Neural progenitor cell (in vitro differentiated cells): ENCODE results near the gene PIK3CD. TPM values are rescaled to one million over a fixed set of nuclear protein-coding genes. Genes with fewer than 3 reads are reported as not detected.
A peak's percentile ranks its signal among the peaks of the same experiment; 100 is the strongest.
"Not testable (repeated sequence)": the region's sequence is repeated elsewhere in the genome, so short reads cannot be mapped to it uniquely, and the experiment has no call there.

ENCODE experiments used
- DNase-seq: peaks from one replicate; pipeline ENCODE4 v3.0.0-alpha.2; 2016; ENCODE audit warnings: low spot score
- H2AFZ ChIP-seq: fragments of 200-600 bp; sonication (generic); replicated peaks from 2 replicates; pipeline ENCODE4 v1.6.1; 2016; ENCODE audit warnings: antibody characterized with exemption
- H3F3A ChIP-seq: fragments of 200-600 bp; sonication (generic); 2 replicates; pipeline ENCODE4 v1.6.1; 2016; ENCODE audit warnings: antibody characterized with exemption, low read depth
- H3K27ac ChIP-seq: fragments of 200-600 bp; sonication (generic); 2 replicates; pipeline ENCODE4 v1.5.1; 2016; ENCODE audit warnings: mild to moderate bottlenecking
- H3K27me3 ChIP-seq: fragments of 200-600 bp; sonication (generic); 2 replicates; pipeline ENCODE4 v1.6.1; 2016; ENCODE audit warnings: mild to moderate bottlenecking, moderate library complexity
- H3K36me3 ChIP-seq: fragments of 200-600 bp; sonication (generic); 2 replicates; pipeline ENCODE4 v1.5.1; 2016
- H3K4me1 ChIP-seq: fragments of 200-600 bp; sonication (generic); 2 replicates; pipeline ENCODE4 v1.6.1; 2016; ENCODE audit warnings: mixed run types
- H3K4me2 ChIP-seq: fragments of 200-600 bp; sonication (generic); 2 replicates; pipeline ENCODE4 v1.6.1; 2016
- H3K4me3 ChIP-seq: fragments of 200-600 bp; sonication (generic); 2 replicates; pipeline ENCODE4 v1.5.1; 2016
- H3K79me2 ChIP-seq: fragments of 200-600 bp; sonication (generic); 2 replicates; pipeline ENCODE4 v1.6.1; 2016; ENCODE audit warnings: low read depth
- H3K9ac ChIP-seq: fragments of 200-600 bp; sonication (generic); 2 replicates; pipeline ENCODE4 v1.6.1; 2016
- H3K9me3 ChIP-seq: fragments of 200-600 bp; sonication (generic); 2 replicates; pipeline ENCODE4 v1.5.1; 2016; ENCODE audit warnings: low read depth
- H4K20me1 ChIP-seq: fragments of 200-600 bp; sonication (generic); 2 replicates; pipeline ENCODE4 v1.6.1; 2016; ENCODE audit warnings: low read depth
- H3K27ac Mint-ChIP-seq: 3 replicates; pipeline ENCODE4 v1.8.0; 2021; ENCODE audit warnings: mixed read lengths
- H3K27me3 Mint-ChIP-seq: 2 replicates; pipeline ENCODE4 v1.8.0; 2022; ENCODE audit warnings: low read depth, mild to moderate bottlenecking, inconsistent platforms, moderate library complexity, mixed read lengths; ENCODE audit not compliant: insufficient read depth
- H3K36me3 Mint-ChIP-seq: 3 replicates; pipeline ENCODE4 v1.8.0; 2021; ENCODE audit warnings: mixed read lengths
- H3K4me1 Mint-ChIP-seq: 3 replicates; pipeline ENCODE4 v1.8.0; 2021; ENCODE audit warnings: mixed read lengths
- H3K4me3 Mint-ChIP-seq: 3 replicates; pipeline ENCODE4 v1.8.0; 2021; ENCODE audit warnings: mild to moderate bottlenecking, moderate library complexity, mixed read lengths
- H3K9me3 Mint-ChIP-seq: 3 replicates; pipeline ENCODE4 v1.8.0; 2020; ENCODE audit warnings: mixed read lengths
- EZH2 ChIP-seq: fragments of 200-600 bp; sonication (generic); IDR thresholded peaks from 2 replicates; pipeline ENCODE4 v1.6.1; 2017; ENCODE audit warnings: antibody characterized with exemption, mild to moderate bottlenecking, moderate library complexity
- EZH2phosphoT487 ChIP-seq: fragments of 200-600 bp; sonication (generic); IDR thresholded peaks from 2 replicates; pipeline ENCODE4 v1.6.1; 2017; ENCODE audit warnings: antibody characterized with exemption
- total RNA-seq: library from RNA; depleted of rRNA; stranded (reverse); fragments of >200 nt; gene quantifications from 2 replicates; pipeline ENCODE4 v1.2.3, GENCODE V29; 2015; ENCODE audit warnings: low replicate concordance
- TF ChIP-seq, protein P1 (sequence below): fragments of 200-600 bp; sonication (generic); IDR thresholded peaks from 2 replicates; pipeline ENCODE4 v1.5.1; 2017; ENCODE audit warnings: antibody characterized with exemption, mild to moderate bottlenecking

The PIK3CD gene
- total RNA-seq, 1 donor from 2014 or later = 5.0 TPM

GRCh38 chr1:9758559-9759121 is 107.1 kb downstream of the PIK3CD start:
- Histone ChIP-seq H3K27ac (no peak overlapping the region), H2AFZ (no peak overlapping the region), H3K79me2 (peaks cover 85% of the 10 kb centered on the region), H3K9me3 (no peaks in the 10 kb centered on the region), H3K36me3 (peaks cover 4% of the 10 kb centered on the region), H3K4me2 (no peak overlapping the region), H4K20me1 (peaks cover 62% of the 10 kb centered on the region), H3F3A (peaks cover 10% of the 10 kb centered on the region), H3K4me1 (peaks cover 19% of the 10 kb centered on the region), H3K4me3 (no peak overlapping the region), H3K27me3 (no peaks in the 10 kb centered on the region), H3K9ac (no peak overlapping the region)
- TF ChIP-seq EZH2 = no peak
- Mint-ChIP-seq H3K4me3 (no peak overlapping the region), H3K27me3 (no peaks in the 10 kb centered on the region), H3K9me3 (peaks cover 4% of the 10 kb centered on the region), H3K4me1 (peaks cover 29% of the 10 kb centered on the region), H3K27ac (peak overlapping the region; percentile 47), H3K36me3 (peaks cover 31% of the 10 kb centered on the region)
- no peak for DNase-seq

GRCh38 chr1:9759939-9760338 is 108.4 kb downstream of the PIK3CD start:
- H3K27me3 ChIP-seq = no peaks in the 10 kb centered on the region
- peaks cover 67% of the 10 kb centered on the region for H4K20me1 ChIP-seq
- H3K36me3 ChIP-seq = no peaks in the 10 kb centered on the region
- no peak overlapping the region for H3K9ac ChIP-seq
- H3K27ac ChIP-seq = no peak overlapping the region
- H3K4me1 ChIP-seq = peaks cover 22% of the 10 kb centered on the region
- no peak overlapping the region for H3K4me3 Mint-ChIP-seq
- H2AFZ ChIP-seq = no peak overlapping the region
- no peak overlapping the region for H3K4me3 ChIP-seq
- H3K36me3 Mint-ChIP-seq = peaks cover 35% of the 10 kb centered on the region
- H3F3A ChIP-seq = peaks cover 10% of the 10 kb centered on the region
- no peaks in the 10 kb centered on the region for H3K9me3 ChIP-seq
- peaks cover 33% of the 10 kb centered on the region for H3K4me1 Mint-ChIP-seq
- peaks cover 96% of the 10 kb centered on the region for H3K79me2 ChIP-seq
- no peak overlapping the region for H3K27ac Mint-ChIP-seq
- H3K4me2 ChIP-seq = no peak overlapping the region
- DNase-seq = no peak
- peaks cover 4% of the 10 kb centered on the region for H3K9me3 Mint-ChIP-seq
- H3K27me3 Mint-ChIP-seq = no peaks in the 10 kb centered on the region
- no peak for TF ChIP-seq EZH2phosphoT487
- no peak for TF ChIP-seq EZH2
- TF ChIP-seq, protein P1, sequence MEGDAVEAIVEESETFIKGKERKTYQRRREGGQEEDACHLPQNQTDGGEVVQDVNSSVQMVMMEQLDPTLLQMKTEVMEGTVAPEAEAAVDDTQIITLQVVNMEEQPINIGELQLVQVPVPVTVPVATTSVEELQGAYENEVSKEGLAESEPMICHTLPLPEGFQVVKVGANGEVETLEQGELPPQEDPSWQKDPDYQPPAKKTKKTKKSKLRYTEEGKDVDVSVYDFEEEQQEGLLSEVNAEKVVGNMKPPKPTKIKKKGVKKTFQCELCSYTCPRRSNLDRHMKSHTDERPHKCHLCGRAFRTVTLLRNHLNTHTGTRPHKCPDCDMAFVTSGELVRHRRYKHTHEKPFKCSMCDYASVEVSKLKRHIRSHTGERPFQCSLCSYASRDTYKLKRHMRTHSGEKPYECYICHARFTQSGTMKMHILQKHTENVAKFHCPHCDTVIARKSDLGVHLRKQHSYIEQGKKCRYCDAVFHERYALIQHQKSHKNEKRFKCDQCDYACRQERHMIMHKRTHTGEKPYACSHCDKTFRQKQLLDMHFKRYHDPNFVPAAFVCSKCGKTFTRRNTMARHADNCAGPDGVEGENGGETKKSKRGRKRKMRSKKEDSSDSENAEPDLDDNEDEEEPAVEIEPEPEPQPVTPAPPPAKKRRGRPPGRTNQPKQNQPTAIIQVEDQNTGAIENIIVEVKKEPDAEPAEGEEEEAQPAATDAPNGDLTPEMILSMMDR = no peak

DNA sequence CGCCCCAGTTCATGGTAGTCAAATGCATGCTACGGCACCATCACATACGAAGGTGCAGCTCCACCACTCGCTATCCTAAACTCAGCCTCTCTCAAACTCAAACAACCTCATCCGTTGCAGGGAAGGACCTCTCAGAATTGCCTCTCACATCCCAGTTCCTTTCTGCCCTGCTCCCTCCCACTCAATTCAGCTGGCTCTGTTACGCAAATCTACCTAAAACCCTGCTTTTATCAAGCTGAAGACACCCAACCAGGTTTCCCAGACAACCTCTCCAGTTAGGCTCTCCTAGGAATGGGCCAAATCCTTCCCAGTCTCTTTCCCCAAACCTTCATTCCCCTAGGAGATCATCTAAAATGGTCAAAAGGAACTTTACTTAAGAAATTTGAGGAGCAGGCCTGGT is 109.3 kb downstream of the PIK3CD start:
- Histone ChIP-seq H3K27me3 (no peaks in the 10 kb centered on the region), H4K20me1 (peaks cover 65% of the 10 kb centered on the region), H3F3A (peaks cover 10% of the 10 kb centered on the region), H3K9me3 (no peaks in the 10 kb centered on the region), H2AFZ (no peak overlapping the region), H3K9ac (no peak overlapping the region), H3K4me3 (no peak overlapping the region), H3K27ac (peak overlapping the region; percentile 68), H3K79me2 (peaks cover 97% of the 10 kb centered on the region), H3K36me3 (no peaks in the 10 kb centered on the region), H3K4me2 (peak overlapping the region; percentile 49), H3K4me1 (peaks cover 16% of the 10 kb centered on the region)
- H3K36me3 Mint-ChIP-seq = peaks cover 29% of the 10 kb centered on the region
- DNase-seq = no peak
- no peak overlapping the region for H3K4me3 Mint-ChIP-seq
- no peaks in the 10 kb centered on the region for H3K27me3 Mint-ChIP-seq
- TF ChIP-seq, protein P1 = no peak
- TF ChIP-seq EZH2phosphoT487 (no peak), EZH2 (no peak)
- H3K9me3 Mint-ChIP-seq = peaks cover 4% of the 10 kb centered on the region
- peak overlapping the region; percentile 61 for H3K27ac Mint-ChIP-seq
- peaks cover 27% of the 10 kb centered on the region for H3K4me1 Mint-ChIP-seq

DNA sequence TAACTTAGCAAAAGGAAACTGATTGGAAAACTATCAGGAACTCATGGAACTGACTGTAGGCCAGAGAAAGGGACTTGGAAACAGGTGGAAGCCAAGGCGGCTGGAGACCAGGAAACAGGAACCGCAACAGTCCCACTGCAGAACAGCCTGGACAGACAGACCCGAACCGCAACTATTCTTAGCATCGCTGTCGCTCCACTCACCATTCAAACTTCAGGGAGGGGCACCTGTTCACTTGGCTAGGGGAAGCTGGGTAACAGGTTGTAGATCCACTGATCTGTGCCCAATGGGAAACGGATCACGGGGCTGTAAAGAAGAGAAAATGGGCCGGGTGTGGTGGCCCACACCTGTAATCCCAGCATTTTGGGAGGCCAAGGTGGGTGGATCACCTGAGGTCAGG is 110.3 kb downstream of the PIK3CD start:
- Mint-ChIP-seq H3K36me3 (peaks cover 29% of the 10 kb centered on the region), H3K4me3 (no peak overlapping the region), H3K9me3 (peaks cover 4% of the 10 kb centered on the region), H3K27me3 (peaks cover 2% of the 10 kb centered on the region), H3K27ac (no peak overlapping the region), H3K4me1 (peaks cover 33% of the 10 kb centered on the region)
- Histone ChIP-seq H3K4me1 (peaks cover 8% of the 10 kb centered on the region), H2AFZ (no peak overlapping the region), H3K4me3 (no peak overlapping the region), H3K36me3 (no peaks in the 10 kb centered on the region), H3F3A (peaks cover 15% of the 10 kb centered on the region), H3K9me3 (no peaks in the 10 kb centered on the region), H3K79me2 (peaks cover 97% of the 10 kb centered on the region), H3K27ac (no peak overlapping the region), H4K20me1 (peaks cover 65% of the 10 kb centered on the region), H3K27me3 (no peaks in the 10 kb centered on the region), H3K4me2 (no peak overlapping the region), H3K9ac (no peak overlapping the region)
- TF ChIP-seq EZH2phosphoT487 (no peak), EZH2 (no peak)
- TF ChIP-seq, protein P1 = no peak
- DNase-seq = no peak

DNA sequence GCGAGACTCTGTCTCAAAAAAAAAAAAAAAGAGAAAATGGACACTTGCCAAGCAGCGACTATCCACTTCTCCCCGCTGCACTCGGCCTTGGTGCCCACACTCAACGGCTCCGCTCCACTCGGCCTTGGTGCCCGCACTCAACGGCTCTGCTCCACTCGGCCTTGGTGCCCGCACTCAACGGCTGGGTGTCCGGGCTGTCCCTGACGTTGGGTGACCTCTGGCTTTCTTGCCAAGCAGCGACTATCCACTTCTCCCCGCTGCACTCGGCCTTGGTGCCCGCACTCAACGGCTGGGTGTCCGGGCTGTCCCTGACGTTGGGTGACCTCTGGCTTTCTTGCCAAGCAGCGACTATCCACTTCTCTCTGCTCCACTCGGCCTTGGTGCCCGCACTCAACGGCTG is 110.9 kb downstream of the PIK3CD start:
- not testable (repeated sequence) for H3K36me3 ChIP-seq, H3K4me2 ChIP-seq, H3K4me3 ChIP-seq, H3K9ac ChIP-seq, H2AFZ ChIP-seq, H3K9me3 Mint-ChIP-seq, DNase-seq, H3K27ac Mint-ChIP-seq, H3K4me1 ChIP-seq, H3K27ac ChIP-seq, H3K4me3 Mint-ChIP-seq, H3K27me3 ChIP-seq, H3K27me3 Mint-ChIP-seq, H3K9me3 ChIP-seq
- peaks cover 70% of the 10 kb centered on the region for H4K20me1 ChIP-seq
- peaks cover 29% of the 10 kb centered on the region for H3K36me3 Mint-ChIP-seq
- peaks cover 18% of the 10 kb centered on the region for H3F3A ChIP-seq
- H3K4me1 Mint-ChIP-seq = peaks cover 35% of the 10 kb centered on the region
- peaks cover 97% of the 10 kb centered on the region for H3K79me2 ChIP-seq
